AG10803 (cell line): ENCODE data around the gene FBXL16.
"Not testable (repeated sequence)": the region's sequence is repeated elsewhere in the genome, so short reads cannot be mapped to it uniquely, and the experiment has no call there.

Source experiments
- DNase-seq: peaks from one replicate; pipeline ENCODE4 v3.0.0; 2010; ENCODE audit warnings: low read depth
- H3K4me3 ChIP-seq: 2 replicates; pipeline ENCODE4 v1.5.1; 2011; ENCODE audit warnings: mild to moderate bottlenecking, low read length, control low read depth
- TF ChIP-seq, protein P1 (sequence below): conservative IDR thresholded peaks from 2 replicates; pipeline ENCODE4 v1.5.1; 2011; ENCODE audit warnings: mild to moderate bottlenecking, low read length, control low read depth, inconsistent platforms

Gene FBXL16

DNA sequence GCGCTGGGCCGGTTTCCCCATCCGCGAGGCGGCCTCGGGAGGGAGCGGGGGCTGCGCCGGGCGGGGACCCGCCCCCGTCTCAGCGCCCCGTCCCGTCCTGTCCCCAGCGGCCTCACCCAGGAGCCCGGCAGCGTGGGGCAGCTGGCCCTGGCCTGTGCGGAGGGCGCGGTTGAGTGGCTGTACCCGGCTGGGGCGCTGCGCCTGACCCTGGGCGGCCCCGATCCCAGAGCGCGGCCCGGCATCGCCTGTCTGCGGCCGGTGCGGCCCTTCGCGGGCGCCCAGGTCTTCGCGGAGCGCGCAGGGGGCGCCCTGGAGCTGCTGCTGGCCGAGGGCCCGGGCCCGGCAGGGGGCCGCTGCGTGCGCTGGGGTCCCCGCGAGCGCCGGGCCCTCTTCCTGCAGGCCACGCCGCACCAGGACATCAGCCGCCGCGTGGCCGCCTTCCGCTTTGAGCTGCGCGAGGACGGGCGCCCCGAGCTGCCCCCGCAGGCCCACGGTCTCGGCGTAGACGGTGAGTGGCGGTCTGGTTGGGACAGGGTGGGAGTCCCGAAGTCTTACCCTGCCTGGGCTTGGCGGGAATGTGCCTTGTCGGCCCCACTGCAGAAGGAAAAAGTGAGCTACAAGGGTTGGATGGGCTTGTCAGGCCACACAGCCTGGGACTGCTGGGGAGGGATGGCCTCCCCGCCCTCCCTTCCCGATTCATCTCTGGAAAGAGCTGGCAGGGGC, 10.0 kb upstream of the FBXL16 start:
- no peak for DNase-seq
- TF ChIP-seq, protein P1, sequence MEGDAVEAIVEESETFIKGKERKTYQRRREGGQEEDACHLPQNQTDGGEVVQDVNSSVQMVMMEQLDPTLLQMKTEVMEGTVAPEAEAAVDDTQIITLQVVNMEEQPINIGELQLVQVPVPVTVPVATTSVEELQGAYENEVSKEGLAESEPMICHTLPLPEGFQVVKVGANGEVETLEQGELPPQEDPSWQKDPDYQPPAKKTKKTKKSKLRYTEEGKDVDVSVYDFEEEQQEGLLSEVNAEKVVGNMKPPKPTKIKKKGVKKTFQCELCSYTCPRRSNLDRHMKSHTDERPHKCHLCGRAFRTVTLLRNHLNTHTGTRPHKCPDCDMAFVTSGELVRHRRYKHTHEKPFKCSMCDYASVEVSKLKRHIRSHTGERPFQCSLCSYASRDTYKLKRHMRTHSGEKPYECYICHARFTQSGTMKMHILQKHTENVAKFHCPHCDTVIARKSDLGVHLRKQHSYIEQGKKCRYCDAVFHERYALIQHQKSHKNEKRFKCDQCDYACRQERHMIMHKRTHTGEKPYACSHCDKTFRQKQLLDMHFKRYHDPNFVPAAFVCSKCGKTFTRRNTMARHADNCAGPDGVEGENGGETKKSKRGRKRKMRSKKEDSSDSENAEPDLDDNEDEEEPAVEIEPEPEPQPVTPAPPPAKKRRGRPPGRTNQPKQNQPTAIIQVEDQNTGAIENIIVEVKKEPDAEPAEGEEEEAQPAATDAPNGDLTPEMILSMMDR, result no peak
- peak overlapping the region; percentile 58 for H3K4me3 ChIP-seq

DNA sequence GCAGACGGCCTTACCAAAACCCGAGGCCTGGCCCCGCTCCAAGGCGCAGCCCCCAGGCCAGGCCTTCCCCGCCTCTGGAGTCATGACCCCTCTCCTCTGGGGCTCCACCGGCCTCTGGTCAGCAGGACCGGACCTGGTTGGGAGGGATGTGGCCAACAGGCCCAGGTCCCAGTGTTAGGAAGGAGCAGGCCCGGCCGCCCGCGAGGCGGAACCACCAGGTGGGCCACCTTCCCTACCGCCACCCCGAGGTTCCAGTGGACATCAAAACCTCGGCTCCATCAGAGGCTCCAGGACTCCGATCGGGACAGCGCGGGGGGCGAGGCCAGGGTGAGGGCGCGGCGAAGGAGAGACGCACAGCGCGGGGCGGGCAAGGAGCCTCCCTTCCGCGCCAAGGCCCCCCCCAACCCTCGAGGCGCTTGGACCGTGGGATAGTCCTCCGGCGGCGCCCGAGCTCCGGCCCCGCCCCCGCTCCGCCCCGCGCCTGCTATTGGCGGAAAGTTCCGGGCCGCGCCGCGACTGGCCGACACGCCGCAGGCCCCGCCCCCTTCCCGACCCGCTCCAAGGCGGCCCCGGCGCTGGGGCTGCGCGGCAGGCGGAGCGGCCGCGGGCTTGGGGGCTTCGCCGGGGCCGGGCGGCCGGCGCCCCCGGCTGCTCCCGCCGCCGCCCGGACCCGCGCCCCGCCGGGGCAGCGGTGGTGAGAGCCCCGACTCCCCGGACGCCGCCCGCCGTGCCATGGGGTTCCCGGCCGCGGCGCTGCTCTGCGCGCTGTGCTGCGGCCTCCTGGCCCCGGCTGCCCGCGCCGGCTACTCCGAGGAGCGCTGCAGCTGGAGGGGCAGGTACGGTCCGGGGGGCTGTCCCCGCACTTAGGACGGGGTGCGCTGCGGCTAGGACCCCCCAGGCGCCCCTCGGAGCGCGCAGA, 9.2 kb upstream of the FBXL16 start, which contains the start of gene METRN:
METRN (plus strand) TSS at position 561 of the 919 bp plus-strand sequence; CDS start at position 733, 172 bp downstream.
- DNase-seq, result peak; percentile 82
- peak within 1 kb of the TSS; percentile 58 for H3K4me3 ChIP-seq
- TF ChIP-seq, protein P1, result no peak

DNA sequence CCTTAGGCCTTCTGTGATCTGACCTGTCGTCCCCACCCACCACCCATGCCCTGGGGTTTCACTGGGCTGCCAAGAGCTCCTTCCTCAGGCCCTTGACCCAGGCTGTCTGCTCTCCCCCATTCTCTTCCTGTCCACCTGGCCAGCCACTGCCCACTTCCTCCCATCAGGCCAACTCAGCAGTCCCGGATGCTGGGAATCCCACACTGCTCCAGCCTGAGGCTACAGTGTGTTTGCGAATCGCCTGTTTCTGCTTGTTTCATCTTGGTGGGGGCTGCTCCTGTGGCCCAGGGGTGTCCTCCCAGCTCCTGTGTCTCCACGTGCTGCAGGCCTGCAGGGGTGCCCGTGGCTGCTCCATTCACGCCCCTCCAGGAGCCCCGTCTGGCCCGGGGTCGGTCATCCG, 8.5 kb upstream of the FBXL16 start:
- TF ChIP-seq, protein P1, result no peak
- no peak overlapping the region for H3K4me3 ChIP-seq
- no peak for DNase-seq

DNA sequence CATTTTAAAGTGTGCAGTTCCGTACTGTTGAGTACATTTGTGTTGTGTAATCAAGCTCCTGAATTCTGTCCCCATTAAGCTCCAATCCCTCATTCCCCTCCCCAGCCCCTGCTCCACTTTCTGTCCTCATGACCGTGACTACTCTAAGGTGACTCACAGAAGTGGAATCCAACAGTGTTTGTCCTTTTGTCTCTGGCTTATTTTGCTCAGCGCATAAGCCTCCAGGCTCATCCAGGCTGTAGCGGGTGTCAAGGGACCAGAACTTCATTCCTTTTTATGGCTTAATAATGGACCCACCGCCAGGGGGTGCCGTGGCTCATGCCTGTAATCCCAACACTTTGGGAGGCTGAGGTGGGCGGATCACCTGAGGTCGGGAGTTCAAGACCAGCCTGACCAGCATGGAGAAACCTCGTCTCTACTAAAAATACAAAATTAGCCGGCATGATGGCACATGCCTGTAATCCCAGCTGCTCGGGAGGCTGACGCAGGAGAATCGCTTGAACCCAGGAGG, 7.2 kb upstream of the FBXL16 start:
- peak; percentile 93 for DNase-seq
- TF ChIP-seq, protein P1, result peak; percentile 42
- not testable (repeated sequence) for H3K4me3 ChIP-seq

DNA sequence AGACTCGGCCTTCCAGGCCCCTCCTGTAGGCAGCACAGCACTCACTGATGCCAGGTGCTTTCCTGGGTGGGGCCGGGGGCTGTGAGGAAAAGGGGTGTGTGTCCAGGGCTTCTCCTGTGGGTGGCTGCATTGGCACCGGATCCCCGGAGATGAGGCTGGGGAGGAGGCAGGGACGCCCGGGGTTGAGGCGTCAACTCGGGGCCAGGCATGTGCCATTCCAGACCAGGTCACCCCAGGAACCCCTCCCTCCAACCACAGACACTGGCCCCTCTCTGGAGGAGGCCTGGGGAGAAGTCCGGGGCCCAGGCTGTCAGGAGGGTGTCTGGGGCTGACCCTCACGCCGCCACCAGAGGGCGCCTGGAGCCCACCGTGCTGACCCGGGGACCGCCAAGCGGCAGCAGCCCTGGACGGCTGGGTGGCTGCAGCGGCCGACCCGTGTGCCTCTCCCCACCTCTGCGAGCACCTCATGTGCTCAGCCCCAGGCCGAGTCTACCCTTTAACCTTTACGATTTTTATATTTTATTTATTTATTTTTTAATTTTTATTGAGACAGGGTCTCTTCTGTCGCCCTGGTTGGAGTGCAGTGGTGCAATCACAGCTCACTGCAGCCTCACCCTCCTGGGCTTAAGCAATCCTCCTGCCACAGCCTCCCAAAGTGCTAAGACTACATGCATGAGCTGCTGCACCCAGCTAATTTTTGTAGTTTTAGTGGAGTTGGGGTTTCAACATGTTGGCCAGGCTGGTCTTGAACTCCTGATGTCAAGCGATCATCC, 6.1 kb upstream of the FBXL16 start:
- TF ChIP-seq, protein P1, result peak; percentile 71
- no peak overlapping the region for H3K4me3 ChIP-seq
- peak; percentile 52 for DNase-seq

DNA sequence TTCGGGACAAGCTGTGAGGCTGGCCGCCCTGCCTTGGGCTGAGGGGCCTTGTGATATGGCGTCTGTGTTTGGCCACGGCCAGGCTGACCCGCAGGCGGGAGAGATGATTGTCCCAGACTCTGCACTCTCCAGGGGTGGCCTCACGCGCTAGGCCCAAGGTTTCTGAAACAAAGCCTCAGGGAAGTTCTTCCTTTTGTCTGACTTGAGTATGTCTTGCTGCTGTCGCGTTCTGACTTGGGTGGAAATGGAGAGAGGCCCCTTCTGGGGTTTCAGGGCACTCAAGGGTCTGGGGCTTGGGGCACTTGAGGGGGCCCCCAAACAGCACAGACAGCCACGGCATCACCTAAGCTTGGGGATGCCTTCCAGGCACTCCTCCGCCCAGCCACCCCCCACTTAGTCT, 5.5 kb upstream of the FBXL16 start:
- TF ChIP-seq, protein P1, result no peak
- H3K4me3 ChIP-seq, result no peak overlapping the region
- no peak for DNase-seq
